Fibroblast of upper back skin (primary cell): ENCODE results near the gene GFI1B.

Source experiments
- DNase-seq: peaks from one replicate; pipeline ENCODE4 v3.0.0-alpha.2; 2013

Gene GFI1B

DNA sequence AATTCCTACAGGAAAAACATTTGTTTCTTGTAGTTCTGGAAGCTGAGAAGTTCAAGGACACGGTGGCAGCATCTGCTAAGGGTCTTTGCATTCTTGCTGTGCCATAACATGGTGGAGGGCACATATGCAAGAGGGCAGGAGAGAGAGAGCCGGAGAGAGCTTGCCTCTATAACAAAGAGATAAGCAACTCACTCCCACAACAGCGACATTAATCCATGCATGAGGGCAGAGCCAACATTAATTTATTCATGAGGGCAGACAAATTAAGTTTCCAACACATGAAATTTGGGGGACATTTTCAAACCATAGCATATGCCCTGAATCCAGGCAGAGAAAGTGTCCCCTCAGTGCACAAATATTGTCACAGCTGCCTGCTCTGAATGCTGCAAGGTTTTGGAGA is 47.9 kb downstream of the GFI1B start:
- no peak for DNase-seq

DNA sequence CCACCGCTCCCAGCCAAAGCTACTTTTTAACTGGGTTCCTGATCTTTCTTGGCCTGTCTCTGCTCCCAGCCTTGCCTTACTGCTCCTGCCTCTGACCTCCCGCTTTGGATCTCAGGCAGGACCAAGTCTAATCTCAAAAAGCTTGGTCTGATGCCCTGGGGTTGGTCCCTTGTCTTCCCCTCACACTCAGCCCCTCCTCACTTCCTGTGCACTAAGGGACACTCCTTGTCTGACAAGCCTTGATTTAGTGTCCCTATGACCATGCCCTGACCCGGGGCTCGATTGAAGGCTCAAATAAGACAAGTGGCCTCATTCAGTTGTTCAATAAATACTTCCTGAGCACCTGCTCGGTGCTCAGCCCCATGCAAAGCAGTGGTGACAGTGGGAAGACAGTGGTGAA is 48.6 kb downstream of the GFI1B start:
- no peak for DNase-seq

DNA sequence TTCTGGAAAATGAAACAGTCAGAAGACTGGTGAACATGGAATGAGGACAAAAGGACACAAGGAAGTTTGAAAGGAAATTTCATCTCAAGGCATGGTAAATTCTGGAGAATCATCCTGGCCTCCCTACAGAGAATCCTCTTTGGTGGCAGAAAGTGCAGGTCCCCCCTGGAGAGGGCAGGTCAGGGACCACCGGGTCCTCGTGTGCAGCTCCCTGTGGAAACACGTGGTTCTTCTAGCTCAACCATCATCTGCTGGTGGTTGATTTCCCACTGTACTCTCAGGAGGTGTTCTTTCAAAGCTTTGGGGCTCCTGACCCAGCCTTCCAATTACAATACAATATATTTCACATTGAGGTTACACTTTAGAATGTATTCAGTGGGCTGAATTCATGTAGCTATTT is 49.7 kb downstream of the GFI1B start:
- DNase-seq, result no peak

DNA sequence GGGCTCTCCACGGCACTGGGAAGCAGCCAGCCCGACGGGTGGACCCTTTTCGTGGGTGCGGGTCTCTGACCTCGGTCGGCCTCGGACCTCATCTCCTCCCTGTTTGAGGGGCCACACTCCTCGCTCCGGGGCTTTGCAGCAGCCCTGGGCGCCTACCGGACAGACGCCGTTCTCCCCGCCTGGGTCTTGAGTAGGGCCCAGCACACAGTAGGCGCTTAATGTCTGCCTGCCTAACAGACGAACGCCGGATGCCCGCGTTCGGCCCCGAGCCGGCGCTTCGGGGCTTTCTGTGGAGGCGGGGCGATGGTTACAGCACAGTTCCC is 51.5 kb downstream of the GFI1B start:
- no peak for DNase-seq

DNA sequence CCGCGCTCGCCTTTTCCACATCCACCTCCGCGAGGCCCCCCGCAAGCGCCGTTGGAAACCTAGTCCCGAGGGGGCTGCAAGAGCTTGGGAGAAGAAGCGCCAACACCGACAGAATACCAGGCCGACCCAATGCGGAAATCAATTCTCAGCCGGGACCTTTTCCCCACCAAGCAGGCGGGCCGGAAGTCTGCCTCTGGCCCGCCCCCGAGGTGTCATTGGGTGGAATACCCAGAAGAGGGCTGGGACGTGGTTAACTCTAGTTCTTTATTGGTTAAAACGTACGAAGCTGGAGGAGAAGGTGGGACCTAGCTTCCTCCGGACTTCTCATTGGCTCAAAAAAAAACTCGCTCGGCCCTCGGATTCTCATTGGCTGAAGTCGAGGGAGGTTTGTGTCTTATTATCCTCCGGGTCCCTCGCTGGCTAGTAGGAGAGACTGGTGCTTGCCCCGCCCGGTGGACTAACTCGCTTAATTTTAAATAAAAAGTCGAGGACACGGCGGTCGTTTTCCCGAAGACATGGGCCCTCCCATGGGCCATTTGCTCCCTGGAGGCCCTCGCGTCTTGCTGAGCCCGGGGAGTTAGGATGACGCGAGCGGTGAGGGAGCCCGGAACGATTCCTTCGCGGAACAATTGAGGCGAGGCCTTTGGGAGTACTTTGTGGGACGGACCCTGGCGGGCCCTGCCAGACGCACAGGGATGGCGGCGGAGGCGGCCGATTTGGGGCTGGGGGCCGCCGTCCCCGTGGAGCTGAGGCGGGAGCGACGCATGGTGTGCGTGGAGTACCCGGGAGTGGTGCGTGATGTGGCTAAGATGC is 52.0 kb downstream of the GFI1B start, which contains the start of gene GTF3C5:
TSS of gene GTF3C5 (plus strand) at position 681 of the 813 bp plus-strand sequence. CDS start at position 696, 15 bp downstream.
- peak; percentile 99 for DNase-seq

DNA sequence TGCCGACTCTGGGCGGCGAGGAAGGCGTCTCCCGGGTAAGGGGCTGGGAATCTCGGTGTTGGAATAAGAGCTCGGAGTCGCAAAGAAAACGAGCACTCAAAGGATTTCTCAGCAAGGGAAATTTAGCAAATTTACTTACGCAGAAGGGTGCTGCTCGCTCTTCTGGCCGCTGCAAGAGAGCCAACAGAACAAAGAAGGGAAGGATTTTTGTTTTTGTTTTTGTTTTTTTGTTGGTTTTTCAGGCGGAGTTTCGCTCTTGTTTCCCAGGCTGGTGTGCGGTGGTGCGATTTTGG is 52.6 kb downstream of the GFI1B start:
- no peak for DNase-seq

DNA sequence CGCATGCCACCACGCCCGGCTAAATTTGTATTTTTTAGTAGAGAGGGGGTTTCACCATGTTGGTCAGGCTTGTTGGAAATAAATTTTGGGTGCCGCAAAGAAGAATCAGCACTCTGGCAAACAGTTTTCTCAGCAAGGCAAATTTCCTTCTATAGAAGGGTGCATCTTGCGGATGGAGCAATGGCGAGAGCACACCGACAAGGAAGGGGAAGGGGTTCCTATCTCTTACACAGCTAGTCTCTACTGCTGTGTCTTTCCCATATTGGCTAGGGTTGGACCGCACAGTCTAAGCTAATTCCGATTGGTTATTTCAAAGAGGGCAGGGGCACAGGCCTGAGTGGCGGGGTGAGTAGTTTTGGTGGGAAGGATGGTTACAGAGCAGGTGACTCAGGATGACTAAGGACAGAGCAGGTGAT is 53.0 kb downstream of the GFI1B start:
- DNase-seq, result no peak

DNA sequence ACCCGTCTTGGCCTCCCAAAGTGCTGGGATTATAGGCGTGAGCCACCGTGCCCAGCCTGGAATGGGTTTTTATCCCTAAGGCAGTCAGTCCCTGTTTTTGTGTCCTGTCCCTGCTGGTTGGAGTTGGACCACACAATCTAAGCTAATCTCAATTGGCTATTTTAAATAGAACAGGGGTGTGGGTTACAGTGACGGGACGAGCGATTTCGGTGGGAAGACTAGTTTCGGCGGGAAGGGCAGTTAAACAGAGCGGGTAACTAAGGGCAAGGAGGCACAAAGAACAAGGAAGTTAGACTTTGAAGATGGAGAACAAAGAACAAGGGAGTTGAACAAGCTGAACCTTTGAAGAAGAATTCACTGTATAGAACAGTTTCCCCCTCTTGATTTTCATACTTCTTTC is 53.7 kb downstream of the GFI1B start:
- DNase-seq, result no peak

DNA sequence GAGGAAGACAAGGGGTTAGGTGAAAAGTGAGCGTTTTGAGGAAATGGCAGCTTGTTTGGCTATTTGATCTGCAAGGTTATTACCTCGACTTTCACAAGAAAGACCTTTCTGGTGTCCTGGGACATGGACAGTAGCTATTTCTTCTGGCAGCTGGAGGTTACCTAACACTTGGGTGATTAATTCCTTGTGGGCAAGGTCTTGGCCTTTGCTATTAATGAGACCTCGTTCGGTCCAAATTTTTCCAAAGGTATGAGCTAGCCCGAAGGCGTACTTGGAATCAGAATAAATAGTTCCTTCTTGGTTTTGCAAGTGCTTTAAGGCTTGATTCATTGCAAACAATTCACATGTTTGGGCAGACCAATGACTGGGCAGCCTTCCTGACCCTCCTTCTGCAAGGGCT is 57.2 kb downstream of the GFI1B start:
- DNase-seq, result no peak

DNA sequence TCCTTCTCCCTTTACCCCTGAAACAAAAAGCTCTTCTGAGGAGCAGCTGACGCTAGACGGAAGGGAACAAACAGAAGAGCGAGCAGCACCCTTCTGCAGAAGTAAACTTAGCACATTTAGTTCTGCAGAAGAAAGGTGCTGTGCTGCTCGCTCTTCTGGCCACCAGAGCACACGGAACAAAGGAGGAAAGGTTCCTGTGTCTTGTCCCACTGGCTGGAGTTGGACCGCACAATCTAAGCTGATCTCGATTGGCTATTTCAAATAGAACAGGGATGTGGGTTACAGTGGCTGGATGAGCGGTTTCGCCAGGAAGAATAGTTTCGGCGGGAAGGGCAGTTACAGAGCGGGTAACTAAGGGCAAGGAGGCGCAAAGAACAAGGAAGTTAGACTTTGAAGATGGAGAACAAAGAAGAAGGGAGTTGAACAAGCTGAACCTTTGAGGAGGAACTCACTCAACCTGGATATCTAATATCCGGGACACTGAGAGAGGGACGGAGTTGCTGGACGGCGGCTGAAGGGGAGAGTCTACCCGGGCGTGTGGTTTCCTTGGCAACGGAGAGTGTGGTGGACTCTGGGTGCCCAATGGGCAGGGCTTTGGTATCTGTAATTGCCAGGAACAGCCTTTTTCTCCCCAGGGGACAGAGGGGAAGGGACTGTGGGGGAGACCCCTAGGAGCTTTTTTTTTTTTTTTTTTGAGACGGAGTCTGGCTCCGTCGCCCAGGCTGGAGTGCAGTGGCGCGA is 59.5 kb downstream of the GFI1B start:
- DNase-seq, result no peak

DNA sequence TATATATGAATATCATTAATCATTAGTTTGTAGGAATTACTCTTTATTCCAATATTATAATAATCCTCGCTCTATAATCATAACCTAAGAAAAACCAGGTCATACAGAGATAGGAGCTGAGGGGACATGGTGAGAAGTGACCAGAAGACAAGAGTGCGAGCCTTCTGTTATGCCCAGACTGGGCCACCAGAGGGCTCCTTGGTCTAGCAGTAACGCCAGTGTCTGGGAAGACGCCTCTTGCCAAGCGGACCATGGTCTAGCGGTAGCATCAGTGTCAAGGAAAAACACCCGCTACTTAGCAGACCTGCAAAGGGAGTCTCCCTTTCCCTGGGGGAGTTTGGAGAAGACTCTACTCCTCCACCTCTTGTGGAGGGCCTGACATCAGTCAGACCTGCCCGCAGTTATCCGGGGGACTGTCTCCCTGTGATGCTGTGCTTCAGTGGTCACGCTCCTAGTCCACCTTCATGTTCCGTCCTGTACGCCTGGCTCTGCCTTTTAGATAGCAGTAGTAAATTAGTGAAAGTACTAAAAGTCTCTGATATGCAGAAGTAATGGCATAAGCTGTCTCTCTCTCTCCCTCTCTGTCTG is 62.5 kb downstream of the GFI1B start:
- DNase-seq, result peak; percentile 39
